Osteocyte (in vitro differentiated cells): ENCODE data around the gene ITGBL1. TPM values are rescaled to one million over a fixed set of nuclear protein-coding genes. Genes with fewer than 3 reads are reported as not detected.

ENCODE experiments used
- DNase-seq: peaks from one replicate; pipeline ENCODE4 v3.0.0; 2021; ENCODE audit warnings: mixed read lengths; ENCODE audit not compliant: unreplicated experiment; ENCODE audit errors: extremely low spot score
- H3K27ac Mint-ChIP-seq: one replicate; pipeline ENCODE4 v1.8.0; 2021; ENCODE audit warnings: mild to moderate bottlenecking, mixed read lengths; ENCODE audit not compliant: unreplicated experiment
- H3K27me3 Mint-ChIP-seq: one replicate; pipeline ENCODE4 v1.8.0; 2021; ENCODE audit warnings: mixed read lengths; ENCODE audit not compliant: unreplicated experiment
- H3K36me3 Mint-ChIP-seq: one replicate; pipeline ENCODE4 v1.8.0; 2021; ENCODE audit warnings: mixed read lengths; ENCODE audit not compliant: unreplicated experiment
- H3K4me1 Mint-ChIP-seq: one replicate; pipeline ENCODE4 v1.8.0; 2021; ENCODE audit warnings: mixed read lengths; ENCODE audit not compliant: unreplicated experiment
- H3K4me3 Mint-ChIP-seq: one replicate; pipeline ENCODE4 v1.8.0; 2021; ENCODE audit warnings: mild to moderate bottlenecking, moderate library complexity, mixed read lengths; ENCODE audit not compliant: unreplicated experiment
- H3K9me3 Mint-ChIP-seq: one replicate; pipeline ENCODE4 v1.8.0; 2021; ENCODE audit warnings: mixed read lengths; ENCODE audit not compliant: unreplicated experiment
- CTCF ChIP-seq: fragments of 200-600 bp; sonication (generic); IDR thresholded peaks from 2 replicates; pipeline ENCODE4 v1.5.0; 2021; ENCODE audit warnings: antibody characterized with exemption, mild to moderate bottlenecking, moderate library complexity
- total RNA-seq: library from RNA; stranded (reverse); gene quantifications from 2 replicates; pipeline ENCODE4 v1.2.1, GENCODE V29; 2021

Gene ITGBL1
- total RNA-seq, 1 donor from 2014 or later, result 1,450 TPM

- no peaks in the 10 kb centered on the region for H3K9me3 Mint-ChIP-seq
- TF ChIP-seq CTCF, result no peak
- no peak for DNase-seq
- no peak overlapping the region for H3K27ac Mint-ChIP-seq
- no peak overlapping the region for H3K4me3 Mint-ChIP-seq
- H3K4me1 Mint-ChIP-seq, result peaks cover 51% of the 10 kb centered on the region
- no peaks in the 10 kb centered on the region for H3K27me3 Mint-ChIP-seq
- peaks cover 41% of the 10 kb centered on the region for H3K36me3 Mint-ChIP-seq
Observed at GRCh38 chr13:101726681-101727080, 274.2 kb downstream of the ITGBL1 start.

GRCh38 chr13:101727118-101727517 lies 274.6 kb downstream of the ITGBL1 start:
- H3K9me3 Mint-ChIP-seq, result no peaks in the 10 kb centered on the region
- no peak overlapping the region for H3K27ac Mint-ChIP-seq
- no peaks in the 10 kb centered on the region for H3K27me3 Mint-ChIP-seq
- DNase-seq, result no peak
- peaks cover 52% of the 10 kb centered on the region for H3K4me1 Mint-ChIP-seq
- H3K4me3 Mint-ChIP-seq, result no peak overlapping the region
- TF ChIP-seq CTCF, result no peak
- peaks cover 37% of the 10 kb centered on the region for H3K36me3 Mint-ChIP-seq

GRCh38 chr13:101728021-101728420 lies 275.5 kb downstream of the ITGBL1 start:
- Mint-ChIP-seq H3K36me3 (peaks cover 28% of the 10 kb centered on the region), H3K27me3 (no peaks in the 10 kb centered on the region), H3K9me3 (no peaks in the 10 kb centered on the region), H3K4me1 (peaks cover 52% of the 10 kb centered on the region), H3K4me3 (no peak overlapping the region), H3K27ac (no peak overlapping the region)
- no peak for TF ChIP-seq CTCF
- no peak for DNase-seq

GRCh38 chr13:101728615-101729014 lies 276.1 kb downstream of the ITGBL1 start:
- Mint-ChIP-seq H3K36me3 (peaks cover 22% of the 10 kb centered on the region), H3K4me3 (no peak overlapping the region), H3K4me1 (peaks cover 52% of the 10 kb centered on the region), H3K27me3 (no peaks in the 10 kb centered on the region), H3K27ac (no peak overlapping the region), H3K9me3 (no peaks in the 10 kb centered on the region)
- DNase-seq, result no peak
- no peak for TF ChIP-seq CTCF

GRCh38 chr13:101730420-101731000 lies 278.0 kb downstream of the ITGBL1 start:
- peak overlapping the region; percentile 69 for H3K27ac Mint-ChIP-seq

More at GRCh38 chr13:101730420-101731000, 278.0 kb downstream of the ITGBL1 start:
- Mint-ChIP-seq H3K9me3 (no peaks in the 10 kb centered on the region), H3K4me1 (peaks cover 47% of the 10 kb centered on the region), H3K36me3 (peaks cover 10% of the 10 kb centered on the region), H3K4me3 (no peak overlapping the region), H3K27me3 (no peaks in the 10 kb centered on the region)
- no peak for TF ChIP-seq CTCF
- no peak for DNase-seq
